HEK293T (cell line): Measurements from ENCODE around the gene CNRIP1.

Experiments used
- CTCF ChIA-PET: fragments of 350-600 bp; formaldehyde crosslinking; extraction: SDS; loops from one replicate; lab custom pipeline; 2021; ENCODE audit warnings: antibody characterized with exemption, inconsistent platforms; lab: Yijun Ruan, JAX
- POLR2A ChIA-PET: fragments of 350-600 bp; formaldehyde crosslinking; extraction: SDS; loops from one replicate; lab custom pipeline; 2020; ENCODE audit warnings: antibody characterized with exemption, inconsistent platforms; lab: Yijun Ruan, JAX
- DNase-seq: peaks from one replicate; pipeline ENCODE4 v3.0.0; 2012; ENCODE audit warnings: mixed read lengths; ENCODE audit errors: extremely low spot score
- ARNT ChIP-seq: fragments of 450-650 bp; IDR thresholded peaks from 2 replicates; pipeline ENCODE4 v1.6.1; 2017; ENCODE audit warnings: mild to moderate bottlenecking
- BHLHE40 ChIP-seq: fragments of 450-650 bp; IDR thresholded peaks from 2 replicates; pipeline ENCODE4 v1.6.1; 2016; ENCODE audit warnings: mild to moderate bottlenecking, moderate library complexity, borderline replicate concordance
- CTBP1 ChIP-seq: fragments of 450-650 bp; IDR thresholded peaks from 2 replicates; pipeline ENCODE4 v1.6.1; 2016; ENCODE audit warnings: borderline replicate concordance
- ELF4 ChIP-seq: fragments of 450-650 bp; IDR thresholded peaks from 2 replicates; pipeline ENCODE4 v1.6.1; 2017; ENCODE audit warnings: antibody characterized with exemption
- FOXA1 ChIP-seq: fragments of 450-650 bp; IDR thresholded peaks from 2 replicates; pipeline ENCODE4 v1.6.1; 2016; ENCODE audit warnings: mild to moderate bottlenecking
- FOXK2 ChIP-seq: fragments of 450-650 bp; IDR thresholded peaks from 2 replicates; pipeline ENCODE4 v1.6.1; 2016; ENCODE audit warnings: mild to moderate bottlenecking
- FOXM1 ChIP-seq: fragments of 450-650 bp; IDR thresholded peaks from 2 replicates; pipeline ENCODE4 v1.6.1; 2017; ENCODE audit warnings: mild to moderate bottlenecking, borderline replicate concordance
- HDGF ChIP-seq: fragments of 450-650 bp; IDR thresholded peaks from 2 replicates; pipeline ENCODE4 v1.6.1; 2017; ENCODE audit warnings: antibody characterized with exemption, borderline replicate concordance
- L3MBTL2 ChIP-seq: fragments of 450-650 bp; conservative IDR thresholded peaks from 2 replicates; pipeline ENCODE4 v1.6.1; 2016; ENCODE audit warnings: mild to moderate bottlenecking
- LEF1 ChIP-seq: fragments of 450-650 bp; IDR thresholded peaks from 2 replicates; pipeline ENCODE4 v1.6.1; 2017; ENCODE audit warnings: mild to moderate bottlenecking, borderline replicate concordance
- NFRKB ChIP-seq: fragments of 450-650 bp; IDR thresholded peaks from 2 replicates; pipeline ENCODE4 v1.6.1; 2016; ENCODE audit warnings: mild to moderate bottlenecking, moderate library complexity
- SP1 ChIP-seq: fragments of 450-650 bp; IDR thresholded peaks from 2 replicates; pipeline ENCODE4 v1.6.1; 2017
- SUZ12 ChIP-seq: fragments of 450-650 bp; IDR thresholded peaks from 2 replicates; pipeline ENCODE4 v1.6.1; 2016; ENCODE audit warnings: mild to moderate bottlenecking
- TARDBP ChIP-seq: fragments of 450-650 bp; IDR thresholded peaks from 2 replicates; pipeline ENCODE4 v1.6.1; 2016
- ZNF384 ChIP-seq: fragments of 450-650 bp; IDR thresholded peaks from 2 replicates; pipeline ENCODE4 v1.6.1; 2016
- TF ChIP-seq, protein P1 (sequence below): fragments of 450-650 bp; IDR thresholded peaks from 2 replicates; pipeline ENCODE4 v1.6.1; 2016

Gene CNRIP1

GRCh38 chr2:68274022-68274421, 45.7 kb downstream of the CNRIP1 start:
- DNase-seq, result no peak
- ChIA-PET POLR2A (interaction anchor here (0.8 to 1.3 kb wide), 2 partner anchors 21 to 22 kb away, joined by 3 to 4 read pairs; partner anchors contain the start of gene PPP3R1), CTCF (interaction anchor here (1.3 to 1.6 kb wide), 2 partner anchors 9 to 12 kb away, joined by 4 to 6 read pairs; no protein-coding TSS in a partner anchor)
- TF ChIP-seq HDGF (no peak), FOXK2 (no peak), ELF4 (no peak), FOXA1 (no peak), L3MBTL2 (no peak), TARDBP (no peak), BHLHE40 (no peak), NFRKB (no peak), CTBP1 (no peak), ARNT (no peak), SUZ12 (no peak), SP1 (no peak), LEF1 (no peak)
- TF ChIP-seq, protein P1, sequence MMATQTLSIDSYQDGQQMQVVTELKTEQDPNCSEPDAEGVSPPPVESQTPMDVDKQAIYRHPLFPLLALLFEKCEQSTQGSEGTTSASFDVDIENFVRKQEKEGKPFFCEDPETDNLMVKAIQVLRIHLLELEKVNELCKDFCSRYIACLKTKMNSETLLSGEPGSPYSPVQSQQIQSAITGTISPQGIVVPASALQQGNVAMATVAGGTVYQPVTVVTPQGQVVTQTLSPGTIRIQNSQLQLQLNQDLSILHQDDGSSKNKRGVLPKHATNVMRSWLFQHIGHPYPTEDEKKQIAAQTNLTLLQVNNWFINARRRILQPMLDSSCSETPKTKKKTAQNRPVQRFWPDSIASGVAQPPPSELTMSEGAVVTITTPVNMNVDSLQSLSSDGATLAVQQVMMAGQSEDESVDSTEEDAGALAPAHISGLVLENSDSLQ, result no peak

GRCh38 chr2:68272246-68272994, 47.3 kb downstream of the CNRIP1 start:
- TF ChIP-seq L3MBTL2 (no peak), ARNT (no peak), ELF4 (no peak), CTBP1 (no peak), SUZ12 (no peak), BHLHE40 (no peak), FOXM1 (no peak), FOXK2 (no peak), NFRKB (no peak), FOXA1 (no peak), HDGF (no peak), LEF1 (no peak)
- TF ChIP-seq, protein P1, result no peak
- CTCF ChIA-PET, result no interaction called here
- no peak for DNase-seq
- POLR2A ChIA-PET, result no interaction called here

DNA sequence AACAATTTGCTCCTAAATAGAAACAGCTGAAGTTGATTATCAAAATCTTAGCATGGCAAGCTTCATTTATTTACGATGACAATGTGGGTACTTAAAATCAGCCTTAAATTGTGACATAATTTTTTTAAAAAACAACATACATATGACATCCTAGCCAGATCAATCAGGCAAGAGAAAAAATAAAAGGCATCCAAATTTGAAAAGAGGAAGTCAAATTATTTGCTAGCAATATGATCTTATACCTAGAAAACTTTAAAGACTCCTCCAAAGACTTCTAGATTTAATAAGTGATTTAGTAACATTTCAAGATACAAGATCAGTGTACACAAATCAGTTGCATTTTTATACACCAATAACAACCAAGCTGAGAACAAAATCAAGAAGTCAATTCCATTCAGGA, 53.1 kb downstream of the CNRIP1 start:
- TF ChIP-seq ZNF384 (no peak), CTBP1 (no peak), ELF4 (no peak), FOXA1 (no peak)
- POLR2A ChIA-PET, result no interaction called here
- CTCF ChIA-PET, result no interaction called here

DNA sequence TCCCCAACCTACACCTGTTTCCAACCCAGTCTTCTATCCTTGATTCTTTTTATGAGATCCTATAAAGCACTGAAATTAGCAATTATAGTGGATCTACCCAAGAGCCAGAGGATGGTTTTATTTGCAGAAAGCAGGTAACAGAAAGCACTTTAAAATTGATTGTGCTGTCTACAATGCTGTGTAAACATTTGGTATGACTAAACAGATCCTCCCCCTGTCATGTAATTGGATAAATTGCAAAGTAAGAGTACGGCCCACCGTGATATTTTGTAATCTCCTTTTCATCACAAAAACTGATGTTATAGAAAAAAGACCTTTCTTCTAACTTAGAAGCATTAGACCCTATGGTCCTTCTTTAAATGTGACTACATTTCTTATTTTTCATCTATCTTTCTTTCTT, 56.1 kb downstream of the CNRIP1 start:
- CTCF ChIA-PET, result interaction anchor here (0.6 kb wide), 1 partner anchor 20 kb away, joined by 4 read pairs; no protein-coding TSS in a partner anchor
- no peak for DNase-seq
- TF ChIP-seq HDGF (no peak), ZNF384 (peak; percentile 30; the same call in 1 of the 2 replicates), LEF1 (no peak)
- TF ChIP-seq, protein P1, result 0 out of 2 replicates have a peak, but pooled peaks have one; percentile 2
- POLR2A ChIA-PET, result no interaction called here

More for the DNA sequence above, 53.1 kb downstream of the CNRIP1 start:
- DNase-seq, result no peak

GRCh38 chr2:68258851-68259250, 60.9 kb downstream of the CNRIP1 start:
- ChIA-PET CTCF (interaction anchor here (0.6 kb wide), 1 partner anchor 375 kb away, joined by 3 read pairs; no protein-coding TSS in a partner anchor), POLR2A (no interaction called here)
- no peak for DNase-seq
- no peak for TF ChIP-seq LEF1
- TF ChIP-seq, protein P1, result no peak
- no peak for TF ChIP-seq FOXK2
- no peak for TF ChIP-seq L3MBTL2
- no peak for TF ChIP-seq ELF4
- no peak for TF ChIP-seq CTBP1
- TF ChIP-seq ARNT, result no peak
- TF ChIP-seq SP1, result no peak
- no peak for TF ChIP-seq FOXA1
- TF ChIP-seq SUZ12, result no peak
- TF ChIP-seq FOXM1, result no peak
- TF ChIP-seq BHLHE40, result no peak
- no peak for TF ChIP-seq NFRKB
- no peak for TF ChIP-seq HDGF
- TF ChIP-seq TARDBP, result no peak
- no peak for TF ChIP-seq ZNF384
